Upper lobe of left lung (tissue), 6 donors: ENCODE results near the gene ENAH. TPM values are rescaled to one million over a fixed set of nuclear protein-coding genes. Genes with fewer than 3 reads are reported as not detected.

ENCODE experiments used
- ATAC-seq, 2 donors: fragments of 200-7000 bp; cut with Tn5 transposase; one replicate each; pipeline ENCODE4 v1.9.1; 2022; ENCODE audit warnings: mild to moderate bottlenecking in 2 of 2, moderate library complexity in 2 of 2; ENCODE audit not compliant: low FRiP score in 2 of 2
- DNase-seq, 2 donors: peaks; one replicate each; pipeline ENCODE4 v3.0.0-alpha.2; 2019 to 2020
- H3K27ac ChIP-seq, 4 donors: fragments of 200-600 bp; sonication (generic); one replicate each; pipeline ENCODE4 v1.5.1; 2016 to 2019
- H3K27me3 ChIP-seq, 4 donors: fragments of 200-600 bp; sonication (generic); one replicate each; pipeline ENCODE4 v1.5.1; 2017 to 2019
- H3K36me3 ChIP-seq, 4 donors: fragments of 200-600 bp; sonication (generic); one replicate each; pipeline ENCODE4 v1.5.1; 2016 to 2019
- H3K4me1 ChIP-seq, 4 donors: fragments of 200-600 bp; sonication (generic); one replicate each; pipeline ENCODE4 v1.5.1; 2018 to 2019
- H3K4me3 ChIP-seq, 4 donors: fragments of 200-600 bp; sonication (generic); one replicate each; pipeline ENCODE4 v1.5.1; 2017 to 2019; ENCODE audit warnings: mild to moderate bottlenecking in 2 of 4, moderate library complexity in 1 of 4
- H3K9me3 ChIP-seq, 4 donors: fragments of 200-600 bp; sonication (generic); one replicate each; pipeline ENCODE4 v1.5.1; 2018 to 2019
- CTCF ChIP-seq, 6 experiments: fragments of 450-650 bp in 4 of 6; fragments of 200-600 bp in 2 of 6; sonication (generic) in 2 of 6; IDR thresholded peaks; one replicate each; pipeline ENCODE4 v1.5.1; 2016 to 2019; ENCODE audit warnings: antibody characterized with exemption in 6 of 6
- EP300 ChIP-seq, 4 donors: sonication (generic); formaldehyde crosslinking; IDR thresholded peaks; one replicate each; pipeline ENCODE4 v1.5.1; 2017; ENCODE audit warnings: antibody characterized with exemption in 4 of 4, control low read depth in 2 of 4
- POLR2A ChIP-seq, 4 donors: fragments of 450-650 bp; IDR thresholded peaks; one replicate each; pipeline ENCODE4 v1.5.1; 2016 to 2017; ENCODE audit warnings: antibody characterized with exemption in 4 of 4, mild to moderate bottlenecking in 2 of 4
- POLR2AphosphoS5 ChIP-seq, 2 donors: sonication (generic); formaldehyde crosslinking; IDR thresholded peaks; one replicate each; pipeline ENCODE4 v1.5.1; 2017; ENCODE audit warnings: antibody characterized with exemption in 2 of 2
- WGBS, 2 donors: methylation state at CpG; one replicate each; pipeline ENCODE4 v1.1.5; 2017 to 2018; 5-methylcytosine and 5-hydroxymethylcytosine counted together
- total RNA-seq, 6 donors: library from RNA; depleted of rRNA in 4 of 6; stranded (reverse); fragments of >200 nt in 4 of 6; gene quantifications; one replicate each; pipeline versions ENCODE4 v1.1.0 to v1.2.1, GENCODE V29; 2016 to 2021
- donor health status: DM: no; HTN: no; CAD: no; lungs with moderate emphysema.
- donor health status: DM: no; HTN: yes; CAD: no; lungs with severe emphysema.

The ENAH gene
- total RNA-seq, 6 donors from 2014 or later = 10.5 to 70.3 (median 33.8) TPM

- peaks cover 4 to 16% (median 9%) of the 10 kb centered on the region in 4 donors for H3K4me1 ChIP-seq
- no peaks in the 10 kb centered on the region for H3K36me3 ChIP-seq
- 94 to 100% methylated on average over 2 of the region's 2 CpGs for WGBS, 2 donors
Observed at GRCh38 chr1:225509376-225509707, 143.6 kb downstream of the ENAH start.

DNA sequence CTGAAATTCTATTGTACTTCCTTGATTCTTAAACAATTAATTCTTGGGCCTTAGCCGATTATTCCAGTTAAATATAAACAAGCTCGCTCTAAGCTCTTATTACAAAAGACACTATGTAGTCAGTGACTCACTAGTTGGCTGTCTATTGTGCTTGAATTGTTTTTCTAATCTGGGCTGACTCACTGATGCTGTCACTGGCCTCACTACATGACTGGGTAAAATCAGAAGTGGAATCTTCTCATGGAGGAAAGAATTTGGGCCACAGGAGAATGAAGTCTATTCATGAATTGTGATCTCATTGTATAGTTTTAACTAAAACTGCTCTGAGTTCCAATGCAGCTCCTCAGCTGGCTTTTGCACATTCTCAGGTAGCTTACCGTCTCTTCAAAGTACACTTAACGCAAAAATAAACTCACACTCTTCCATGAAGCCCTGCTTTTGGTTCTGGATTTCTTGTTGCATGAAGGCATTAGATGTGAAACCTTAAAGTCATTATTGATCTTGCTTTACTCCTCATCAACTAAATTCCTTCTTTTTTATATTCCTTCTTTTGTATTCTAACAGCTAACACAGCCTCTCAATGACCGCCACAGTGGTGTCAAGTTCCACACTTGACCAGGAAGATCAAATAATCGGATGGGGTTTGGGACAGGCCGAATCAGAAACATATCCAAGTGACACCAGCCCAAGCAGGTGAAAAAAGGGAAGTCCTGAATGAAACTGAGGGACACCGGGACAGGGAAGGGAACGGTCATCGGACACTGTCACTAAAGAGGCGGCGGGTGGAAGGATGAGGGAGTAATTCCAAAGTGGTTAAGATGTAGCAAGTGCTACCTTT is 144.2 kb downstream of the ENAH start:
- 74 to 79% methylated on average over 11 to 12 of the region's 12 CpGs for WGBS, 2 donors
- Histone ChIP-seq H3K36me3 (no peaks in the 10 kb centered on the region), H3K4me1 (peaks cover 4 to 16% (median 9%) of the 10 kb centered on the region in 4 donors), H3K27ac (peak overlapping the region; percentile 48 to 76 (median 68)), H3K4me3 (no peak overlapping the region), H3K27me3 (no peaks in the 10 kb centered on the region), H3K9me3 (no peaks in the 10 kb centered on the region)
- ATAC-seq (peak; percentile 89 to 96), DNase-seq (no peak)
- TF ChIP-seq POLR2A (IDR thresholded peaks at IDR 0.05) (no peak), CTCF (IDR thresholded peaks at IDR 0.05) (no peak), EP300 (IDR thresholded peaks at IDR 0.05) (peak in 1 of 4 donors; percentile 10), POLR2AphosphoS5 (IDR thresholded peaks at IDR 0.05) (peak; percentile 17 to 50)

More at GRCh38 chr1:225509376-225509707, 143.6 kb downstream of the ENAH start:
- TF ChIP-seq POLR2A (IDR thresholded peaks at IDR 0.05) (no peak), EP300 (IDR thresholded peaks at IDR 0.05) (no peak), CTCF (IDR thresholded peaks at IDR 0.05) (no peak), POLR2AphosphoS5 (IDR thresholded peaks at IDR 0.05) (no peak)
- Histone ChIP-seq H3K27ac (peak overlapping the region; percentile 48 to 76 (median 68)), H3K9me3 (no peaks in the 10 kb centered on the region), H3K27me3 (no peaks in the 10 kb centered on the region), H3K4me3 (no peak overlapping the region)
- DNase-seq = no peak
- ATAC-seq = no peak

DNA sequence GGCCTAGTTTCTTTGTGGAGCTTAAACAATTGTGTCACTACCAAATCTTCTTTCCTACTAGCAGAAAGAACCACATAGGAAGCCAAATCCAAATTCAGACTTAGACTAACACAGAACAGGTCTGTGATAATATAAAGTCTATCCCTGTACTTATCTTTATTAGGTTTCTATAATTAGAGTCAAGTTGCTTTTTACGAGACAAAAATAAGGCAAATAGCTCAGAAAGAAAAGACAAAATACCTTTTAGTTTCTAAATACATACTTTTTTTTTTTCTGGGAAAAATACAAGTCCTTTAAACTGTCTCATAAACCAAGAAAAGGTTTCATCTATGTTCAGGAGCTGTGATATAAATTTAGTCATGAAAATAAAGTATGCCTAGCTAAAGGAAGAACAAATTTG is 146.2 kb downstream of the ENAH start:
- Histone ChIP-seq H3K9me3 (no peaks in the 10 kb centered on the region), H3K27me3 (no peaks in the 10 kb centered on the region), H3K36me3 (no peaks in the 10 kb centered on the region), H3K4me3 (no peak overlapping the region), H3K27ac (no peak overlapping the region), H3K4me1 (peaks cover 4 to 16% (median 9%) of the 10 kb centered on the region in 4 donors)
- no peak for ATAC-seq
- TF ChIP-seq EP300 (IDR thresholded peaks at IDR 0.05) (no peak), CTCF (IDR thresholded peaks at IDR 0.05) (no peak), POLR2A (IDR thresholded peaks at IDR 0.05) (no peak), POLR2AphosphoS5 (IDR thresholded peaks at IDR 0.05) (no peak)
- 83 to 90% methylated on average over 1 of the region's 1 CpG for WGBS, 2 donors
- DNase-seq = no peak

- Histone ChIP-seq H3K9me3 (no peaks in the 10 kb centered on the region), H3K27ac (no peak overlapping the region), H3K36me3 (no peaks in the 10 kb centered on the region), H3K4me3 (no peak overlapping the region), H3K4me1 (peaks cover 4 to 16% (median 9%) of the 10 kb centered on the region in 4 donors), H3K27me3 (no peaks in the 10 kb centered on the region)
- DNase-seq (no peak), ATAC-seq (no peak)
- 83 to 96% methylated on average over 2 of the region's 2 CpGs for WGBS, 2 donors
- TF ChIP-seq POLR2AphosphoS5 (IDR thresholded peaks at IDR 0.05) (no peak), CTCF (IDR thresholded peaks at IDR 0.05) (no peak), EP300 (IDR thresholded peaks at IDR 0.05) (no peak), POLR2A (IDR thresholded peaks at IDR 0.05) (no peak)
Observed at GRCh38 chr1:225504776-225505175, 148.1 kb downstream of the ENAH start.
